K562 treated with DMSO at 1 percent for 24 hours (cell line): Measurements from ENCODE around the gene CCNQ. TPM values are rescaled to one million over a fixed set of nuclear protein-coding genes. Genes with fewer than 3 reads are reported as not detected.

ENCODE experiments used
- total RNA-seq: library from RNA; unstranded; fragments of 300-600 nt; gene quantifications from 2 replicates; pipeline ENCODE4 v1.2.3, GENCODE V29; 2022; ENCODE audit warnings: low read depth; ENCODE audit not compliant: insufficient read depth

Gene CCNQ
- 45.2 and 46.1 TPM in 2 replicates for total RNA-seq

DNA sequence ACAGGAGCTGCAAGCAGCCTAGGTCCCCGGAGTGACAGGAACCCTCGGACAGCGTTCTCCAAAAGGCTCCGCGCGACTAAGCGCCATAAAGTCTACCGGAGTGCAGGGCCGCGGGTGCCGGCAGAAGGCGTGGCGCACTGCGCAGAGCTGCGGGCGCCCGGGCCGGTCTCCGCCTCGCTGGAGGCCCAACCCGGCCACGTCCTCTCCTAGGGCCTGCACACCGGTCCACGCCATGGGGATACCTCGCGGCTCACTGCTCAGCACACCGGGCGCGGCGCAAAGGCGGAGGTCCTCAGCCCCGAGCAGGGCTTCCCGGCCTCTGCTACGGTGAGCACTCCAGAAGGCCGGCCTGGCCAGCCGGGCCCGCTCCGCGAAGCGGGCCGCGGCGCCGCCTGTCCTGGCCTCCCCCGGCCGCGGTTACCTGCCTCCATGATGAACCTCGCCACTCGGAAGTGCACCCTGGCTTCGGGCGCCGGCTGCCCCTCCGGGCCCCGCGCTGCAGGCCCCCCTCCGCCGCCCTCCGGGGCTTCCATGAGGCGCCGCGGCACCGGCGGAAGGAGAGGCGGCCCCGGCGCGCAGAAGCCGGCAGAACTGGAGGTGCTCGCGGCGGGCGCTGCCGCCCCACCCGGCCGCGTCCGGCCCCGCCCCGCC is at the start of gene CCNQ:
TSS of gene CCNQ (minus strand) at position 599 of the 651 bp plus-strand sequence. CDS start at position 533, 66 bp downstream.

DNA sequence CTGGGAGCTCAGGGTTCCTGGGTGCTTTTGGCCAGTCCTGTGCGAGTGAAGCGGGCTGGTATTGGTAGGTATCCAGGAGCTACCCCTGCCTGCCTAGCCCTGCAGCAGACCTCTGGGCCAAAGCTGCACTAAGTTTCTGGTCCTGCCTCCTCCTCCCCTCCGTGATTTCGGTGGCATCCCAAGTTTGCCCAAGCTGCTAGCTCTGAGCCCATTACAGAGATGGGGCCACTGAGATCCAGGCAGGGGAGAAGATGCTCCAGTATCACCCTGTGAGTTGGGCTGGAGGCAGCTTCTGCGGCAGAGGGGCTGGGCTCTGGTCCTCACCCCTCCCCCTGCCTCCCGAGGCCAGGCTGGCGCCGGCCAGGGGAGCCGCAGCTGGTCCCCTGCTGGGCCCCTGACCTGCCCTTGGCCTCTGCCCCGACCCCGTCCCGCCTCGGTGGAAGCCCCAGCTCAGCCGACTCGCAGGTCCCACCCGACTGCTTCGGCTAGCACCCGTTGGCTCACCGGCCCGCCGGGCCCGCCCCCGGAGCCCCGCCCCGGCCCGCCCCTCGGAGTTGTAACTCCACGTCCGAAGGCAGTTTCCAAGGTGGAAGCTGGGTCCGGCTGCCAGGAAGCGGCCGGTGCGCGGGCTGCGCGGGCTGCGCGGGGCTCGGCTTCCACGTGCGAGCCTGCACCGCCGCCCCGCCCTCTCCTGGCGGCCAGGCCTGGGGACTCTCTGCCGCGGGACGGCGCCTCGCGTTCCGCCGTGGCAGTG is 47.9 kb upstream of the CCNQ start, which contains the start of gene DUSP9:
TSS of gene DUSP9 (plus strand) at position 584 of the 754 bp plus-strand sequence. CDS start 751 bp downstream, outside the sequence.

Other genes starting within 250 kb of the CCNQ start
- not detected in 2 replicates for gene PNMA6E, start 197.8 kb downstream of the CCNQ start, total RNA-seq
- gene ZFP92, start 187.7 kb downstream of the CCNQ start, total RNA-seq, result 4.1 and 4.7 TPM in 2 replicates
- 1.5 and 4.3 TPM in 2 replicates for gene TREX2, start 153.1 kb downstream of the CCNQ start, total RNA-seq
- gene HAUS7, start 128.6 kb downstream of the CCNQ start, total RNA-seq, result 44.1 and 56.3 TPM in 2 replicates
- gene BGN, start 104.2 kb downstream of the CCNQ start, total RNA-seq, result not detected in 2 replicates
- not detected in 2 replicates for gene ATP2B3, start 81.5 kb downstream of the CCNQ start, total RNA-seq
- 3.8 and 4.7 TPM in 2 replicates for gene DUSP9, start 48.1 kb upstream of the CCNQ start, total RNA-seq
- gene PNCK, start 74.7 kb upstream of the CCNQ start, total RNA-seq, result 3.2 and 3.4 TPM in 2 replicates
- gene SLC6A8, start 88.8 kb upstream of the CCNQ start, total RNA-seq, result 44.3 and 46.8 TPM in 2 replicates
- 217 and 219 TPM in 2 replicates for gene BCAP31, start 125.2 kb upstream of the CCNQ start, total RNA-seq
- 47.5 and 48.3 TPM in 2 replicates for gene ABCD1, start 125.7 kb upstream of the CCNQ start, total RNA-seq
- gene PLXNB3, start 165.1 kb upstream of the CCNQ start, total RNA-seq, result 0.75 and 3.0 TPM in 2 replicates
- gene SRPK3, start 181.9 kb upstream of the CCNQ start, total RNA-seq, result 0.13 TPM in 1 of 2 replicates, not detected in the other
- 94.7 and 98.9 TPM in 2 replicates for gene IDH3G, start 195.2 kb upstream of the CCNQ start, total RNA-seq
- gene SSR4, start 195.5 kb upstream of the CCNQ start, total RNA-seq, result 700 and 858 TPM in 2 replicates
- gene PDZD4, start 231.4 kb upstream of the CCNQ start, total RNA-seq, result not detected in 2 replicates